Measurements from ENCODE around the gene RASD2. TPM values are rescaled to one million over a fixed set of nuclear protein-coding genes. Genes with fewer than 3 reads are reported as not detected.

Gene RASD2
- total RNA-seq, 1 experiment from 2014 or later = not detected

GRCh38 chr22:35596821-35597220 is 56.2 kb downstream of the RASD2 start:
- no peaks in the 10 kb centered on the region for H3K9me3 Mint-ChIP-seq (ENCODE audit: unreplicated experiment)
- no peaks in the 10 kb centered on the region for H3K27me3 Mint-ChIP-seq (ENCODE audit: insufficient read depth, unreplicated experiment)
- DNase-seq (ENCODE audit: unreplicated experiment) = no peak
- peaks cover 11% of the 10 kb centered on the region for H3K4me1 Mint-ChIP-seq (ENCODE audit: insufficient read depth, unreplicated experiment)
- ChIA-PET POLR2A (no interaction called here), CTCF (no interaction called here)
- no peak overlapping the region for H3K4me3 Mint-ChIP-seq (ENCODE audit: unreplicated experiment)
- H3K27ac Mint-ChIP-seq (ENCODE audit: low read depth, unreplicated experiment) = no peak overlapping the region
- H3K36me3 Mint-ChIP-seq (ENCODE audit: insufficient read depth, unreplicated experiment) = no peaks in the 10 kb centered on the region
- no peak for TF ChIP-seq CTCF (IDR thresholded peaks at IDR 0.05; ENCODE audit: unreplicated experiment)
- no TSS peak for BruUV-seq (replicated peaks)
- intact Hi-C loops (cut with micrococcal nuclease) = no loop called here

- no peaks in the 10 kb centered on the region for H3K9me3 Mint-ChIP-seq (ENCODE audit: unreplicated experiment)
- BruUV-seq (replicated peaks) = no TSS peak
- CTCF ChIA-PET = interaction anchor here (0.6 to 0.7 kb wide), 3 partner anchors 84 to 870 kb away, joined by 3 to 4 read pairs (median 3); no protein-coding TSS in a partner anchor
- H3K4me1 Mint-ChIP-seq (ENCODE audit: insufficient read depth, unreplicated experiment) = peaks cover 6% of the 10 kb centered on the region
- no peak for TF ChIP-seq CTCF (IDR thresholded peaks at IDR 0.05; ENCODE audit: unreplicated experiment)
- intact Hi-C loops (cut with micrococcal nuclease) = no loop called here
- H3K4me3 Mint-ChIP-seq (ENCODE audit: unreplicated experiment) = no peak overlapping the region
- H3K27me3 Mint-ChIP-seq (ENCODE audit: insufficient read depth, unreplicated experiment) = no peaks in the 10 kb centered on the region
- DNase-seq (ENCODE audit: unreplicated experiment) = no peak
- no peak overlapping the region for H3K27ac Mint-ChIP-seq (ENCODE audit: low read depth, unreplicated experiment)
- H3K36me3 Mint-ChIP-seq (ENCODE audit: insufficient read depth, unreplicated experiment) = no peaks in the 10 kb centered on the region
- POLR2A ChIA-PET = interaction anchor here (0.6 kb wide), 1 partner anchor 238 kb away, joined by 7 read pairs; no protein-coding TSS in a partner anchor
Measured at GRCh38 chr22:35597692-35598395, 57.2 kb downstream of the RASD2 start.

DNA sequence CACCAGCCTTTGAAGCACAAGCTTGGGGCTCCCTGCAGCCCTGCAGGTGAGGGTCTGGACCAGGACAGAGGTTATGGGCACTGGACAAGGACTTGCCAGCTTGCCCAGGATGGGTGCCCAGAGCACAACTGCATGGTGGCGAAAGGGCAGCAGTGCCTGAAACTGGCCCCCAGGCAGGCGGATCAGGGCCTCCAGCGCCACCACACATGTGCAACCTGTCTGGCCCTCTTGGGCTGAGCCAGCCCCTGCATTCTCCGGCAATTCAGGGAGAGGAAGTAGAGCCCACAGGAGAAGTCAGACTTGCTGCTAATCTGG is 57.7 kb downstream of the RASD2 start:
- POLR2A ChIA-PET = interaction anchor here (0.6 kb wide), 1 partner anchor 237 kb away, joined by 7 read pairs; no protein-coding TSS in a partner anchor
- Mint-ChIP-seq H3K4me1 (ENCODE audit: insufficient read depth, unreplicated experiment) (peaks cover 4% of the 10 kb centered on the region), H3K4me3 (ENCODE audit: unreplicated experiment) (no peak overlapping the region), H3K9me3 (ENCODE audit: unreplicated experiment) (no peaks in the 10 kb centered on the region), H3K27me3 (ENCODE audit: insufficient read depth, unreplicated experiment) (no peaks in the 10 kb centered on the region), H3K36me3 (ENCODE audit: insufficient read depth, unreplicated experiment) (no peaks in the 10 kb centered on the region), H3K27ac (ENCODE audit: low read depth, unreplicated experiment) (no peak overlapping the region)
- intact Hi-C loops (cut with micrococcal nuclease) = no loop called here
- TF ChIP-seq CTCF (IDR thresholded peaks at IDR 0.05; ENCODE audit: unreplicated experiment) = no peak
- BruUV-seq (replicated peaks) = no TSS peak
- CTCF ChIA-PET = interaction anchor here (0.6 kb wide), 1 partner anchor 869 kb away, joined by 3 read pairs; no protein-coding TSS in a partner anchor
- no peak for DNase-seq (ENCODE audit: unreplicated experiment)

GRCh38 chr22:35599364-35599763 is 58.7 kb downstream of the RASD2 start:
- intact Hi-C loops (cut with micrococcal nuclease) = no loop called here
- H3K36me3 Mint-ChIP-seq (ENCODE audit: insufficient read depth, unreplicated experiment) = no peaks in the 10 kb centered on the region
- no peak for DNase-seq (ENCODE audit: unreplicated experiment)
- CTCF ChIA-PET = no interaction called here
- no peaks in the 10 kb centered on the region for H3K4me1 Mint-ChIP-seq (ENCODE audit: insufficient read depth, unreplicated experiment)
- no TSS peak for BruUV-seq (replicated peaks)
- TF ChIP-seq CTCF (IDR thresholded peaks at IDR 0.05; ENCODE audit: unreplicated experiment) = no peak
- no peaks in the 10 kb centered on the region for H3K27me3 Mint-ChIP-seq (ENCODE audit: insufficient read depth, unreplicated experiment)
- H3K27ac Mint-ChIP-seq (ENCODE audit: low read depth, unreplicated experiment) = no peak overlapping the region
- no peak overlapping the region for H3K4me3 Mint-ChIP-seq (ENCODE audit: unreplicated experiment)
- H3K9me3 Mint-ChIP-seq (ENCODE audit: unreplicated experiment) = no peaks in the 10 kb centered on the region
- POLR2A ChIA-PET = interaction anchor here (1.2 kb wide), 1 partner anchor 13 kb away, joined by 3 read pairs; no protein-coding TSS in a partner anchor
